22Rv1 (cell line): ENCODE measurements around the gene ZNFX1.

Source experiments
- ZFX ChIP-seq: fragments of 450-650 bp; IDR thresholded peaks from 2 replicates; pipeline ENCODE4 v1.6.1; 2017; ENCODE audit warnings: antibody characterized with exemption, borderline replicate concordance
- TF ChIP-seq, protein P1 (sequence below): fragments of 450-650 bp; IDR thresholded peaks from 2 replicates; pipeline ENCODE4 v1.5.1; 2017; ENCODE audit warnings: mild to moderate bottlenecking

DNA sequence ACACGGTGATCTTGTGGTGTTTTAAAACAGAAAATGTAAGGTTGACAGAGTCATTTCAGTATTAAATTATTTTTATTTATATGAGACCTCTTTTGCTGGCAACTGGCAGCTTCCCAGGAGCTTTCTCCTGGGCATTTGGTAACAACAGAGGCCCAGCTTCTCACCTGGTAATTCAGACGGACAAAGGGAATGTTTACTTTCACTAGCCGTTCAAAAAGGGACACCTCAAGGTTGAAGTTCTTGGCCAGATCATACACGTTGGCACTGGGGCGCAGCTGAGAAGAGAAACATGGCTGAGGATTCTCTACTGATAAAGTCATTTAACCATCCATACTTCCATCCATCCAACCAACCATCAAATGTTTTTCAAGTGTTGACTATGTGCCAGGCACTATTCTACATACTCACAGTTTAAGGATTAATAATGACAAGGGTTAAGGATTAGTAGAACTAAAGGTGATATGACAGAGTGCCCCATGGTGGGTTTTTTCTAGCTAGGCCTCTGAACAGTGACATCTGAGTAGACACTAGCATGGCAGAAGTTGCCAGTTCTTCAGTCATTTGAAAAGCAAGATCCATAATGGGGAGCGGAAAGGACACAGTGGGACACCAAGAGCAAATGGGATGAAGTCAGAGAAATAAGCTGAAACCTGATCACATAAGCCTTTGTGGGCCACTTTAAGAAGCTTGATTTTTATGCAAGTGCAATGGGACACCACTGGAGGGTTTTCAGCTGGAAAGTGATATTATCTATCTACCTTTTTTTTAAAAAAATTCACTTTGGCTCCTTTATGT is 25.1 kb downstream of the ZNFX1 start:
- TF ChIP-seq ZFX: no peak
- TF ChIP-seq, protein P1, sequence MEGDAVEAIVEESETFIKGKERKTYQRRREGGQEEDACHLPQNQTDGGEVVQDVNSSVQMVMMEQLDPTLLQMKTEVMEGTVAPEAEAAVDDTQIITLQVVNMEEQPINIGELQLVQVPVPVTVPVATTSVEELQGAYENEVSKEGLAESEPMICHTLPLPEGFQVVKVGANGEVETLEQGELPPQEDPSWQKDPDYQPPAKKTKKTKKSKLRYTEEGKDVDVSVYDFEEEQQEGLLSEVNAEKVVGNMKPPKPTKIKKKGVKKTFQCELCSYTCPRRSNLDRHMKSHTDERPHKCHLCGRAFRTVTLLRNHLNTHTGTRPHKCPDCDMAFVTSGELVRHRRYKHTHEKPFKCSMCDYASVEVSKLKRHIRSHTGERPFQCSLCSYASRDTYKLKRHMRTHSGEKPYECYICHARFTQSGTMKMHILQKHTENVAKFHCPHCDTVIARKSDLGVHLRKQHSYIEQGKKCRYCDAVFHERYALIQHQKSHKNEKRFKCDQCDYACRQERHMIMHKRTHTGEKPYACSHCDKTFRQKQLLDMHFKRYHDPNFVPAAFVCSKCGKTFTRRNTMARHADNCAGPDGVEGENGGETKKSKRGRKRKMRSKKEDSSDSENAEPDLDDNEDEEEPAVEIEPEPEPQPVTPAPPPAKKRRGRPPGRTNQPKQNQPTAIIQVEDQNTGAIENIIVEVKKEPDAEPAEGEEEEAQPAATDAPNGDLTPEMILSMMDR: no peak
